BJ (cell line): ENCODE results near the gene VASN. TPM values are rescaled to one million over a fixed set of nuclear protein-coding genes. Genes with fewer than 3 reads are reported as not detected.

Experiments
- CTCF ChIA-PET: fragments of 350-600 bp; formaldehyde crosslinking; extraction: SDS; loops from one replicate; lab custom pipeline; 2021; ENCODE audit warnings: antibody characterized with exemption, inconsistent platforms; lab: Yijun Ruan, JAX
- POLR2A ChIA-PET: fragments of 300-600 bp; sonication (Branson Sonifier 250); formaldehyde crosslinking; extraction: SDS; loops from one replicate; lab custom pipeline; 2021; ENCODE audit warnings: antibody characterized with exemption; lab: Charles Lee
- DNase-seq: peaks from one replicate; pipeline ENCODE4 v3.0.0-alpha.2; 2011; ENCODE audit warnings: low read depth
- H3K27me3 ChIP-seq: 2 replicates; pipeline ENCODE4 v1.6.0; 2011; ENCODE audit warnings: low read length; ENCODE audit not compliant: control insufficient read depth, insufficient read depth
- H3K36me3 ChIP-seq: 2 replicates; pipeline ENCODE4 v1.5.1; 2011; ENCODE audit warnings: low read length; ENCODE audit not compliant: control insufficient read depth, insufficient read depth
- H3K4me3 ChIP-seq: 2 replicates; pipeline ENCODE4 v1.5.1; 2011; ENCODE audit warnings: low read depth, mild to moderate bottlenecking, control low read depth, low read length
- CTCF ChIP-seq: IDR thresholded peaks from 2 replicates; pipeline ENCODE4 v1.5.1; 2011; ENCODE audit warnings: low read depth, mild to moderate bottlenecking, control low read depth, inconsistent platforms, low read length, moderate library complexity; ENCODE audit not compliant: insufficient read depth
- polyA plus RNA-seq: library from polyadenylated mRNA; depleted of rRNA; stranded (reverse); fragments of >200 nt; gene quantifications from 2 replicates; pipeline ENCODE4 v1.2.3, GENCODE V29; 2011

Gene VASN
- polyA plus RNA-seq, 1 experiment, result 71.6 TPM

- no peak for DNase-seq
- no peaks in the 10 kb centered on the region for H3K27me3 ChIP-seq
- no peak overlapping the region for H3K4me3 ChIP-seq
- peaks cover 9% of the 10 kb centered on the region for H3K36me3 ChIP-seq
- ChIA-PET POLR2A (interaction anchor here (0.7 kb wide), 1 partner anchor 23 kb away, joined by 3 read pairs; no protein-coding TSS in a partner anchor), CTCF (interaction anchor here (0.6 to 14.7 kb wide), 25 partner anchors 8 to 389 kb away, joined by 3 to 211 read pairs (median 5); partner anchors contain the start of genes GLIS2, PAM16 and TFAP4)
- TF ChIP-seq CTCF, result no peak
These were observed 42.6 kb upstream of the VASN start for GRCh38 chr16:4328782-4329775.

- H3K36me3 ChIP-seq, result peaks cover 17% of the 10 kb centered on the region
- no peak for DNase-seq
- H3K27me3 ChIP-seq, result no peaks in the 10 kb centered on the region
- H3K4me3 ChIP-seq, result no peak overlapping the region
- TF ChIP-seq CTCF, result peak; percentile 98
- CTCF ChIA-PET, result interaction anchor here (0.6 to 14.7 kb wide), 23 partner anchors 10 to 348 kb away, joined by 3 to 211 read pairs (median 4); partner anchors contain the start of gene TFAP4
- POLR2A ChIA-PET, result no interaction called here
These were observed 41.3 kb upstream of the VASN start for GRCh38 chr16:4330277-4330874.

- H3K27me3 ChIP-seq, result no peaks in the 10 kb centered on the region
- no peak for TF ChIP-seq CTCF
- CTCF ChIA-PET, result interaction anchor here (0.9 to 14.7 kb wide), 8 partner anchors 9 to 84 kb away, joined by 3 to 211 read pairs (median 26); partner anchors contain the start of genes CORO7 and TFAP4
- H3K4me3 ChIP-seq, result no peak overlapping the region
- DNase-seq, result no peak
- peaks cover 24% of the 10 kb centered on the region for H3K36me3 ChIP-seq
- POLR2A ChIA-PET, result no interaction called here
These were observed 39.6 kb upstream of the VASN start for GRCh38 chr16:4332083-4332482.

- Histone ChIP-seq H3K36me3 (peaks cover 31% of the 10 kb centered on the region), H3K4me3 (no peak overlapping the region), H3K27me3 (no peaks in the 10 kb centered on the region)
- CTCF ChIA-PET, result interaction anchor here (1.6 to 14.7 kb wide), 7 partner anchors 8 to 78 kb away, joined by 6 to 211 read pairs (median 31); partner anchors contain the start of gene TFAP4
- DNase-seq, result no peak
- TF ChIP-seq CTCF, result no peak
- POLR2A ChIA-PET, result no interaction called here
These were observed 38.9 kb upstream of the VASN start for GRCh38 chr16:4332623-4333307.
